Measurements from ENCODE around the gene ABCF2.

- no peak for TF ChIP-seq TARDBP (IDR thresholded peaks at IDR 0.05)
- no peak for TF ChIP-seq SP1 (IDR thresholded peaks at IDR 0.05)
- no peak for TF ChIP-seq HDGF (IDR thresholded peaks at IDR 0.05; ENCODE audit: borderline replicate concordance)
- TF ChIP-seq FOXA1 (IDR thresholded peaks at IDR 0.05) = no peak
- TF ChIP-seq FOXK2 (IDR thresholded peaks at IDR 0.05) = no peak
- TF ChIP-seq ARNT (IDR thresholded peaks at IDR 0.05) = no peak
- TF ChIP-seq ZNF384 (IDR thresholded peaks at IDR 0.05) = no peak
- TF ChIP-seq BHLHE40 (IDR thresholded peaks at IDR 0.05; ENCODE audit: borderline replicate concordance) = no peak
These were observed 20.1 kb downstream of the ABCF2 start for GRCh38 chr7:151206914-151207313.
